ENCODE measurements around the gene HMG20B.
A peak's percentile ranks its signal among the peaks of the same experiment; 100 is the strongest.

The HMG20B gene

DNA sequence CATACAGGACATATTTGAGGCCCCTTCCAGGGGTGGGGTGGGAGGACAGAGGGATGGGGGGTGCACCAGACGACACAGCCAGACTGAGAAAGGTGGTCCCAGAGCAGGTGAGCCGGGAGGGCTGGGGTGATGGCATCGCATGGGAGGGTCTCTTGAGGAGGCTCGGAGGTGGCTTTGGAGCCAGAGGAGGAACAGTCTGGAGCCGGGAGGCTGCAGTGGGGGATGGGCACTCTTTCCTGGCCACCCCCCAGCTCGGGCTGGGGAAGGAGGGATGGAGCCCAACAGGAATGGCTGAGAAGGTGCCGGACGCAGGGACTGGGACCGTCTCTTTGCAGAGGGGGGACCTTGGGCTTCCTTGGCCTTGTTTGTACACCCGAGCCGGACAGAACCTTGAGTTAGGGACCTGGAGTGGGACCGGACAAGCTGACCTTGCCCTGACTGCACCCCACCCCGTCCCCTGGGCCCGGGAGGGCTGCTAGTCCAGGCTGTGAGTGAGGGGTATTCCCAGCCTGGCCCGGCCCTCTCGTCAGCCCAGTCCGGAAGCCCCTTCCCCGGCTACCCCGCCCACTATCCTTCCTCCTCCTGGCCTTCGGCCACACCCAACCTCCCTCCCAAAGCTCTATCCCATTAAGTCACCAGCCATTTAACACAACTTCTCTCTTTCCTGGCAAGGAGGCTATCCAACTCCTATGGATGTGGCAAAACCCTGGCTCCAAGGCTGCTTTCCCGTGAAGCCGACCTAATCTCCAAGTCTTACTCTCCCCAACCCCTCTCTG, 34.7 kb downstream of the HMG20B start:
- TF ChIP-seq GLIS3 (CRISPR knock-in tag; IDR thresholded peaks at IDR 0.05), result no peak
- TF ChIP-seq OSR1 (CRISPR knock-in tag; IDR thresholded peaks at IDR 0.05), result no peak
- TF ChIP-seq, protein P1, sequence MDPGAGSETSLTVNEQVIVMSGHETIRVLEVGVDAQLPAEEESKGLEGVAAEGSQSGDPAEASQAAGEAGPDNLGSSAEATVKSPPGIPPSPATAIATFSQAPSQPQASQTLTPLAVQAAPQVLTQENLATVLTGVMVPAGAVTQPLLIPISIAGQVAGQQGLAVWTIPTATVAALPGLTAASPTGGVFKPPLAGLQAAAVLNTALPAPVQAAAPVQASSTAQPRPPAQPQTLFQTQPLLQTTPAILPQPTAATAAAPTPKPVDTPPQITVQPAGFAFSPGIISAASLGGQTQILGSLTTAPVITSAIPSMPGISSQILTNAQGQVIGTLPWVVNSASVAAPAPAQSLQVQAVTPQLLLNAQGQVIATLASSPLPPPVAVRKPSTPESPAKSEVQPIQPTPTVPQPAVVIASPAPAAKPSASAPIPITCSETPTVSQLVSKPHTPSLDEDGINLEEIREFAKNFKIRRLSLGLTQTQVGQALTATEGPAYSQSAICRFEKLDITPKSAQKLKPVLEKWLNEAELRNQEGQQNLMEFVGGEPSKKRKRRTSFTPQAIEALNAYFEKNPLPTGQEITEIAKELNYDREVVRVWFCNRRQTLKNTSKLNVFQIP (CRISPR knock-in tag; IDR thresholded peaks at IDR 0.05; ENCODE audit: borderline replicate concordance, low read depth), result no peak
- TF ChIP-seq SNAI2 (CRISPR knock-in tag; IDR thresholded peaks at IDR 0.05), result no peak
- no peak for TF ChIP-seq RARB (CRISPR knock-in tag; IDR thresholded peaks at IDR 0.05)
- TF ChIP-seq CSDC2 (CRISPR knock-in tag; IDR thresholded peaks at IDR 0.05), result no peak
- TF ChIP-seq, protein P2, sequence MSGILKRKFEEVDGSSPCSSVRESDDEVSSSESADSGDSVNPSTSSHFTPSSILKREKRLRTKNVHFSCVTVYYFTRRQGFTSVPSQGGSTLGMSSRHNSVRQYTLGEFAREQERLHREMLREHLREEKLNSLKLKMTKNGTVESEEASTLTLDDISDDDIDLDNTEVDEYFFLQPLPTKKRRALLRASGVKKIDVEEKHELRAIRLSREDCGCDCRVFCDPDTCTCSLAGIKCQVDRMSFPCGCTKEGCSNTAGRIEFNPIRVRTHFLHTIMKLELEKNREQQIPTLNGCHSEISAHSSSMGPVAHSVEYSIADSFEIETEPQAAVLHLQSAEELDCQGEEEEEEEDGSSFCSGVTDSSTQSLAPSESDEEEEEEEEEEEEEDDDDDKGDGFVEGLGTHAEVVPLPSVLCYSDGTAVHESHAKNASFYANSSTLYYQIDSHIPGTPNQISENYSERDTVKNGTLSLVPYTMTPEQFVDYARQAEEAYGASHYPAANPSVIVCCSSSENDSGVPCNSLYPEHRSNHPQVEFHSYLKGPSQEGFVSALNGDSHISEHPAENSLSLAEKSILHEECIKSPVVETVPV (CRISPR knock-in tag; IDR thresholded peaks at IDR 0.05), result no peak
- no peak for TF ChIP-seq TOX (CRISPR knock-in tag; IDR thresholded peaks at IDR 0.05; ENCODE audit: borderline replicate concordance)
- TF ChIP-seq ZNF70 (CRISPR knock-in tag; IDR thresholded peaks at IDR 0.05), result no peak
- TF ChIP-seq ZFP3 (CRISPR knock-in tag; IDR thresholded peaks at IDR 0.05), result no peak
- TF ChIP-seq ARNTL (CRISPR knock-in tag; IDR thresholded peaks at IDR 0.05; ENCODE audit: borderline replicate concordance, low read depth), result no peak
- no peak for TF ChIP-seq ZC3H10 (CRISPR knock-in tag; IDR thresholded peaks at IDR 0.05)
- no peak for TF ChIP-seq ZFP30 (CRISPR knock-in tag; IDR thresholded peaks at IDR 0.05)
- no peak for TF ChIP-seq ZNF8 (CRISPR knock-in tag; IDR thresholded peaks at IDR 0.05)
- TF ChIP-seq, protein P3, sequence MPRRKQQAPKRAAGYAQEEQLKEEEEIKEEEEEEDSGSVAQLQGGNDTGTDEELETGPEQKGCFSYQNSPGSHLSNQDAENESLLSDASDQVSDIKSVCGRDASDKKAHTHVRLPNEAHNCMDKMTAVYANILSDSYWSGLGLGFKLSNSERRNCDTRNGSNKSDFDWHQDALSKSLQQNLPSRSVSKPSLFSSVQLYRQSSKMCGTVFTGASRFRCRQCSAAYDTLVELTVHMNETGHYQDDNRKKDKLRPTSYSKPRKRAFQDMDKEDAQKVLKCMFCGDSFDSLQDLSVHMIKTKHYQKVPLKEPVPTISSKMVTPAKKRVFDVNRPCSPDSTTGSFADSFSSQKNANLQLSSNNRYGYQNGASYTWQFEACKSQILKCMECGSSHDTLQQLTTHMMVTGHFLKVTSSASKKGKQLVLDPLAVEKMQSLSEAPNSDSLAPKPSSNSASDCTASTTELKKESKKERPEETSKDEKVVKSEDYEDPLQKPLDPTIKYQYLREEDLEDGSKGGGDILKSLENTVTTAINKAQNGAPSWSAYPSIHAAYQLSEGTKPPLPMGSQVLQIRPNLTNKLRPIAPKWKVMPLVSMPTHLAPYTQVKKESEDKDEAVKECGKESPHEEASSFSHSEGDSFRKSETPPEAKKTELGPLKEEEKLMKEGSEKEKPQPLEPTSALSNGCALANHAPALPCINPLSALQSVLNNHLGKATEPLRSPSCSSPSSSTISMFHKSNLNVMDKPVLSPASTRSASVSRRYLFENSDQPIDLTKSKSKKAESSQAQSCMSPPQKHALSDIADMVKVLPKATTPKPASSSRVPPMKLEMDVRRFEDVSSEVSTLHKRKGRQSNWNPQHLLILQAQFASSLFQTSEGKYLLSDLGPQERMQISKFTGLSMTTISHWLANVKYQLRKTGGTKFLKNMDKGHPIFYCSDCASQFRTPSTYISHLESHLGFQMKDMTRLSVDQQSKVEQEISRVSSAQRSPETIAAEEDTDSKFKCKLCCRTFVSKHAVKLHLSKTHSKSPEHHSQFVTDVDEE (CRISPR knock-in tag; IDR thresholded peaks at IDR 0.05), result no peak
- TF ChIP-seq TCF4 (CRISPR knock-in tag; IDR thresholded peaks at IDR 0.05; ENCODE audit: borderline replicate concordance), result no peak; the same call in 1 of the 2 replicates
- TF ChIP-seq PPARA (CRISPR knock-in tag; IDR thresholded peaks at IDR 0.05; ENCODE audit: borderline replicate concordance), result no peak
- TF ChIP-seq ISL1 (CRISPR knock-in tag; IDR thresholded peaks at IDR 0.05), result no peak
- no peak for TF ChIP-seq ESRRG (CRISPR knock-in tag; IDR thresholded peaks at IDR 0.05)
- no peak; the same call in 2 of the 3 replicates for ATAC-seq

DNA sequence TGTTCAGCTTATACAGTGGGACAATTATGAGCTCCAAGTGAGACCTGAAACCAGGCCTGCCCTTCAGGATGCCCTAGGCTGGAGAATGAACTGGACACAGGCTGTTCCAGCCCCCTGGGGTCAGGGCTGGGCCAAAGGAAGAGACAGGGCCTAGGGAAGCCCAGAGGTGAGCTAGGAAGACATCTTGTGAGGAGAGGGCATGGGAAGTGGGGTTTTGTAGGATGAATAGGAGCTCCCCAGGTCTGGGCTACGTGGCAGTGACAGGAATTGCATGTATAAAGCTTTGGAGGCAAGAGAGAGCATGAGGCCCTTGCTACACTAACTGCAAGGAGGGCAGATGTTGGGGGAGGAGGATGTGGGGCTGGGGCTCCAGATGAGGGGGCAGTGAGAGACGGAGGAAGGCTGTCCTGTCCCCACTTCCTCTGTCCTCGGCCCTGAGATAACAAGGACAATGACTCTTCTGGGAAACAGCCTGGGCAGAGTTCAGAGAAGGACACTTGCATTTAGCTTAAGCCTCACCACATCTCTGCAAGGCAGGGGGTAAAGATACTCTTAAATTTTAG, 35.4 kb downstream of the HMG20B start:
- ATAC-seq, result no peak

DNA sequence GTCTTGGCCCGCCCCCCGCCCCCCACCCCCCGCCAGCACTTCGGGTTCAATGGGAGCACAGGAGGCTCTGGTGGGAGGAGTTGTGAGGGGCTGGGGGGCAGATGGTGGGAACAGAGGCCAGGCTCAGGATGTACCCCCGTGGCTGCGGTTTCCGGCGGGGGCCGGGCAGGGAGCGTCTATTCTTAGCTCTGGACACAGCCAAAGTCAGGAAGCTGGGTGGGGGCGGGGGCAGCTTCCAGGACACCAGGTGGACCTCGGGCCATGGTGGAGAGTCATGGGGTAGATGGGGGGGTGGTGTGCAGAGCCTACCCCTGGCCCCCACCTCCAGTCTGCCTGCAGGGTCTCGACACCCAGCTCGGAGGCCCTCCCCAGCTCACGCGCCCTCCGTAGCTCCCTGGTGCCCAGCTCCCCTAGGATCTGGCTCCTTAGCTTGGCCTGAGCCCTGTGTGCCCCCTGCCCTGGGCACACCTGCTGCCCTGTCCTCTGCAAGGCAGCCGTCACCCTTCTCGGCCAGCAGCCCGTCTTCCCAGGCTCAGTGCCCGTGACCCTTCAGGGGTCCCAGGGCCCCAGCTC, 36.1 kb downstream of the HMG20B start:
- no peak for ATAC-seq
- TF ChIP-seq ZFP30 (CRISPR knock-in tag; IDR thresholded peaks at IDR 0.05) (no peak), BACH2 (CRISPR knock-in tag; IDR thresholded peaks at IDR 0.05; ENCODE audit: borderline replicate concordance) (no peak), ARNTL (CRISPR knock-in tag; IDR thresholded peaks at IDR 0.05; ENCODE audit: borderline replicate concordance, low read depth) (no peak)
- TF ChIP-seq, protein P1 (CRISPR knock-in tag; IDR thresholded peaks at IDR 0.05; ENCODE audit: borderline replicate concordance, low read depth), result no peak

More for the DNA sequence above, 35.4 kb downstream of the HMG20B start:
- peak; percentile 100 for TF ChIP-seq ZFP3 (CRISPR knock-in tag; IDR thresholded peaks at IDR 0.05)
- TF ChIP-seq SNAI2 (CRISPR knock-in tag; IDR thresholded peaks at IDR 0.05), result no peak
- TF ChIP-seq ARNTL (CRISPR knock-in tag; IDR thresholded peaks at IDR 0.05; ENCODE audit: borderline replicate concordance, low read depth), result no peak

Measured in SK-N-SH treated with all-trans-retinoic acid at 6 μM for 48 hours (cell line).